HepG2 (cell line): Measurements from ENCODE around the gene IQGAP2. TPM values are rescaled to one million over a fixed set of nuclear protein-coding genes. Genes with fewer than 3 reads are reported as not detected.

Experiments used
- ATAC-seq: fragments of 200-7000 bp; cut with Tn5 transposase; 3 replicates; pipeline ENCODE4 v1.9.1; 2020; ENCODE audit warnings: mild to moderate bottlenecking, moderate library complexity
- BruUV-seq: library from RNA; stranded (reverse); fragments of 400-500 nt; replicated peaks from 2 replicates; lab custom pipeline; 2021; lab: Mats Ljungman, UMichigan
- CTCF ChIA-PET: fragments of 300-600 bp; formaldehyde crosslinking; extraction: SDS; loops from one replicate; lab custom pipeline; 2021; ENCODE audit warnings: low total read pairs, inconsistent platforms, low intra/inter-chr PET ratio; lab: Yijun Ruan, JAX
- POLR2A ChIA-PET: fragments of 350-600 bp; sonication (Branson Sonifier 250); formaldehyde crosslinking; loops from one replicate; lab custom pipeline; 2020; ENCODE audit warnings: antibody characterized with exemption, inconsistent platforms; lab: Yijun Ruan, JAX
- DNase-seq: peaks from one replicate; pipeline ENCODE4 v3.0.0-alpha.2; 2015; ENCODE audit warnings: low spot score
- FAIRE-seq: peaks from 3 replicates; lab custom pipeline; 2011; peaks lifted over from hg19 to GRCh38; lab: Jason Lieb, UNC
- H2AFZ ChIP-seq: one replicate; pipeline ENCODE4 v1.6.1; 2011; ENCODE audit warnings: low read length, inconsistent platforms
- H3K27ac ChIP-seq: fragments of 300-600 bp; 3 replicates; pipeline ENCODE4 v1.8.0; 2011; ENCODE audit warnings: mixed run types, mild to moderate bottlenecking, mixed read lengths, low read length, inconsistent platforms; ENCODE audit not compliant: insufficient read depth; ENCODE audit errors: extremely low read length
- H3K27me3 ChIP-seq, 2 experiments: fragments of 200-600 bp in 1 of 2; 2 replicates in 1 of 2; 3 replicates in 1 of 2; pipeline versions ENCODE4 v1.6.0 to v1.8.0; 2011; ENCODE audit warnings: low read length in 2 of 2, mild to moderate bottlenecking in 2 of 2, moderate library complexity in 2 of 2, inconsistent platforms in 1 of 2; ENCODE audit not compliant: insufficient read depth in 2 of 2, control insufficient read depth in 1 of 2
- H3K36me3 ChIP-seq, 2 experiments: fragments of 200-600 bp in 1 of 2; replicated peaks in 1 of 2; 2 replicates in 1 of 2; 3 replicates in 1 of 2; pipeline versions ENCODE4 v1.5.1 to v1.8.0; 2011; ENCODE audit warnings: low read length in 2 of 2, inconsistent platforms in 1 of 2; ENCODE audit not compliant: insufficient read depth in 2 of 2, control insufficient read depth in 1 of 2
- H3K4me1 ChIP-seq: 2 replicates; pipeline ENCODE4 v1.5.1; 2012; ENCODE audit warnings: low read length, inconsistent platforms; ENCODE audit not compliant: insufficient read depth
- H3K4me2 ChIP-seq: 2 replicates; pipeline ENCODE4 v1.6.0; 2011; ENCODE audit warnings: low read depth, low read length, inconsistent platforms
- H3K4me3 ChIP-seq, 3 experiments: fragments of 200-600 bp in 1 of 3; sonication (generic), shearing (Covaris generic) in 1 of 3; replicated peaks in 1 of 3; 2 replicates each; pipeline ENCODE4 v1.5.1; 2011 to 2016; ENCODE audit warnings: low read length in 3 of 3, inconsistent platforms in 2 of 3, low read depth in 2 of 3, mild to moderate bottlenecking in 2 of 3, control low read depth in 1 of 3, mixed read lengths in 1 of 3; ENCODE audit not compliant: insufficient read depth in 1 of 3
- H3K79me2 ChIP-seq: one replicate; pipeline ENCODE4 v1.6.1; 2011; ENCODE audit warnings: low read length, inconsistent platforms; ENCODE audit not compliant: insufficient read depth
- H3K9ac ChIP-seq: 2 replicates; pipeline ENCODE4 v1.6.0; 2011; ENCODE audit warnings: mild to moderate bottlenecking, low read depth, low read length, inconsistent platforms; ENCODE audit not compliant: insufficient read depth
- H3K9me3 ChIP-seq: 2 replicates; pipeline ENCODE4 v1.5.1; 2012; ENCODE audit warnings: mild to moderate bottlenecking, low read length
- H4K20me1 ChIP-seq: 2 replicates; pipeline ENCODE4 v1.6.0; 2011; ENCODE audit warnings: inconsistent platforms, mild to moderate bottlenecking, low read length, moderate library complexity; ENCODE audit not compliant: insufficient read depth
- CHD2 ChIP-seq: IDR thresholded peaks from 2 replicates; pipeline ENCODE4 v1.6.1; 2011; ENCODE audit warnings: low read depth, low read length, improper control_type of control experiment
- DPF2 ChIP-seq: sonication (generic); formaldehyde crosslinking; IDR thresholded peaks from 2 replicates; pipeline ENCODE4 v1.4.0; 2020; ENCODE audit warnings: mild to moderate bottlenecking, low read depth, missing genetic modification reagents, borderline replicate concordance
- KDM4B ChIP-seq: sonication (generic); formaldehyde crosslinking; IDR thresholded peaks from 2 replicates; pipeline ENCODE4 v1.4.0; 2020; ENCODE audit warnings: missing genetic modification reagents
- MAFG ChIP-seq: sonication (generic); formaldehyde crosslinking; IDR thresholded peaks from 2 replicates; pipeline ENCODE4 v1.5.1; 2020; ENCODE audit warnings: mild to moderate bottlenecking, missing genetic modification reagents
- NAIF1 ChIP-seq: sonication (generic); formaldehyde crosslinking; IDR thresholded peaks from 2 replicates; pipeline ENCODE4 v1.5.0; 2020; ENCODE audit warnings: mild to moderate bottlenecking, missing genetic modification reagents, borderline replicate concordance
- NKX3-1 ChIP-seq: sonication (generic); formaldehyde crosslinking; IDR thresholded peaks from 2 replicates; pipeline ENCODE4 v1.5.0; 2020; ENCODE audit warnings: missing genetic modification reagents
- RBAK ChIP-seq: sonication (generic); formaldehyde crosslinking; IDR thresholded peaks from 2 replicates; pipeline ENCODE4 v1.5.1; 2020; ENCODE audit warnings: mild to moderate bottlenecking, missing genetic modification reagents
- SMAD1 ChIP-seq: sonication (generic); formaldehyde crosslinking; IDR thresholded peaks from 2 replicates; pipeline ENCODE4 v1.4.0; 2020; ENCODE audit warnings: missing genetic modification reagents, low read depth, mild to moderate bottlenecking, borderline replicate concordance
- SOX13 ChIP-seq, 3 experiments: fragments of 450-650 bp in 1 of 3; sonication (generic) in 1 of 3; formaldehyde crosslinking in 1 of 3; IDR thresholded peaks in 2 of 3; conservative IDR thresholded peaks in 1 of 3; 2 replicates each; pipeline versions ENCODE4 v1.5.0 to v1.6.1; 2016 to 2020; ENCODE audit warnings: antibody characterized with exemption in 1 of 3, mild to moderate bottlenecking in 1 of 3, missing compliant biosample characterization in 1 of 3, missing genetic modification reagents in 1 of 3, moderate library complexity in 1 of 3
- SP5 ChIP-seq: IDR thresholded peaks from 2 replicates; pipeline ENCODE4 v1.6.1; 2016; ENCODE audit warnings: low read depth, borderline replicate concordance
- ZBTB40 ChIP-seq, 2 experiments: fragments of 450-650 bp in 1 of 2; sonication (generic) in 1 of 2; formaldehyde crosslinking in 1 of 2; IDR thresholded peaks; 2 replicates each; pipeline versions ENCODE4 v1.6.1 to v1.8.0; 2016 to 2022; ENCODE audit warnings: antibody characterized with exemption in 1 of 2, mild to moderate bottlenecking in 1 of 2, missing genetic modification reagents in 1 of 2
- ZFP41 ChIP-seq: sonication (generic); formaldehyde crosslinking; IDR thresholded peaks from 2 replicates; pipeline ENCODE4 v1.4.0; 2020; ENCODE audit warnings: mild to moderate bottlenecking, missing genetic modification reagents, borderline replicate concordance
- ZNF607 ChIP-seq: sonication (generic); formaldehyde crosslinking; IDR thresholded peaks from 2 replicates; pipeline ENCODE4 v1.5.1; 2020; ENCODE audit warnings: missing genetic modification reagents, mild to moderate bottlenecking, borderline replicate concordance
- ZNF616 ChIP-seq: sonication (generic); formaldehyde crosslinking; IDR thresholded peaks from 2 replicates; pipeline ENCODE4 v1.5.0; 2020; ENCODE audit warnings: low read depth, mild to moderate bottlenecking, missing genetic modification reagents
- ZNF772 ChIP-seq: sonication (generic); formaldehyde crosslinking; IDR thresholded peaks from 2 replicates; pipeline ENCODE4 v1.5.0; 2020; ENCODE audit warnings: mild to moderate bottlenecking, missing genetic modification reagents
- WGBS: methylation state at CpG from one replicate; pipeline ENCODE4 v1.1.6; 2017; ENCODE audit warnings: low lambda C conversion rate; 5-methylcytosine and 5-hydroxymethylcytosine counted together
- in situ Hi-C: cut with HindIII; loops from 2 replicates; pipeline ENCODE4 v1.10.0; 2017; ENCODE audit warnings: low pct_unique_long_range_greater_than_20kb; ENCODE audit not compliant: extremely low pct_ligation_motif_present
- intact Hi-C: fragments of 100-400 bp; cut with micrococcal nuclease; formaldehyde crosslinking; loops from one replicate; pipeline ENCODE4 v1.10.0; 2022; ENCODE audit not compliant: unreplicated experiment
- polyA plus RNA-seq, 8 experiments: library from polyadenylated mRNA; depleted of rRNA in 3 of 8; stranded (reverse) in 7 of 8; unstranded in 1 of 8; fragments of >200 nt; fragmentation: Illumina TruSeq in 4 of 8; extraction: Trizol in 4 of 8; gene quantifications; 2 replicates each; pipeline versions ENCODE4 v1.2.1 to v1.2.3, GENCODE V29; 2011 to 2016; ENCODE audit warnings: low read depth in 4 of 8, missing spikeins in 1 of 8, mixed read lengths in 1 of 8; ENCODE audit not compliant: insufficient read depth in 1 of 8
- total RNA-seq, 5 experiments: library from RNA; depleted of rRNA; stranded (reverse); fragments of >200 nt; fragmentation: Illumina TruSeq; extraction: Trizol; gene quantifications; 2 replicates each; pipeline ENCODE4 v1.2.3, GENCODE V29; 2016; ENCODE audit warnings: low read depth in 1 of 5

Gene IQGAP2
- total and polyA plus RNA-seq, 2 of the 13 experiments (the other 11 are each of a cell fraction or from before 2014, with no cell fraction given) = 35.2 to 83.3 TPM

GRCh38 chr5:76747706-76748105, 344.6 kb downstream of the IQGAP2 start:
- no peak overlapping the region for H3K9ac ChIP-seq
- ChIA-PET POLR2A (interaction anchor here (1.2 kb wide), 1 partner anchor 8 kb away, joined by 3 read pairs; no protein-coding TSS in a partner anchor), CTCF (no interaction called here)
- no peaks in the 10 kb centered on the region for H3K79me2 ChIP-seq
- DNase-seq = no peak
- no peak for FAIRE-seq
- intact Hi-C loops = loop anchor here (5.0 kb wide), 1 partner anchor 1465 kb away; no protein-coding TSS in a partner anchor
- H3K27me3 ChIP-seq = peaks cover 1 to 4% of the 10 kb centered on the region in 2 experiments; a peak in 3 of 5 replicates
- ATAC-seq = no peak
- H3K4me2 ChIP-seq = no peak overlapping the region
- 72% methylated on average over 13 of the region's 13 CpGs for WGBS
- no peak overlapping the region for H2AFZ ChIP-seq
- peaks cover 7% of the 10 kb centered on the region for H3K4me1 ChIP-seq
- in situ Hi-C loops = no loop called here
- H3K9me3 ChIP-seq = no peaks in the 10 kb centered on the region
- no peak overlapping the region for H3K27ac ChIP-seq
- BruUV-seq = no TSS peak
- no peak overlapping the region for H3K4me3 ChIP-seq
- no peak for TF ChIP-seq MAFG (CRISPR knock-in tag)
- TF ChIP-seq SOX13 (IDR thresholded peaks at IDR 0.05) = no peak
- TF ChIP-seq SOX13 (CRISPR knock-in tag; conservative IDR thresholded peaks at IDR 0.05 in 1 of 2, IDR thresholded peaks at IDR 0.05 in 1 of 2) = no peak
- no peak for TF ChIP-seq NAIF1 (CRISPR knock-in tag)
- TF ChIP-seq NKX3-1 = no peak
- TF ChIP-seq ZBTB40 (IDR thresholded peaks at IDR 0.05) = no peak
- no peak for TF ChIP-seq ZBTB40 (CRISPR knock-in tag; IDR thresholded peaks at IDR 0.05)
- no peak for TF ChIP-seq RBAK
- no peak for TF ChIP-seq ZFP41 (CRISPR knock-in tag)
- TF ChIP-seq ZNF607 (CRISPR knock-in tag) = no peak
- TF ChIP-seq ZNF772 (CRISPR knock-in tag) = no peak
- TF ChIP-seq CHD2 = no peak
- TF ChIP-seq SMAD1 = no peak
- no peak for TF ChIP-seq DPF2 (CRISPR knock-in tag)
- TF ChIP-seq SP5 (CRISPR knock-in tag) = no peak
- TF ChIP-seq ZNF616 (CRISPR knock-in tag) = no peak
- TF ChIP-seq KDM4B (CRISPR knock-in tag) = no peak
- TF ChIP-seq, all 625 proteins: peak for 0
- Histone ChIP-seq H4K20me1 (no peaks in the 10 kb centered on the region), H3K36me3 (no peaks in the 10 kb centered on the region)
